ENCODE data around the gene PDHX.

Gene PDHX

GRCh38 chr11:35015621-35016387 lies 99.4 kb downstream of the PDHX start:
- Histone ChIP-seq H3K9me2 (replicated peaks; ENCODE audit: insufficient read depth, low read length) (no peaks in the 10 kb centered on the region), H3F3A (ENCODE audit: insufficient read depth, low read length) (peaks cover 29% of the 10 kb centered on the region), H3K36me3 (replicated peaks; ENCODE audit: insufficient read depth, low read length) (no peaks in the 10 kb centered on the region), H3K4me2 (ENCODE audit: low read depth, low read length) (no peak overlapping the region), H3K79me2 (ENCODE audit: low read length) (no peaks in the 10 kb centered on the region), H2AFZ (ENCODE audit: low read length) (no peak overlapping the region), H4K20me1 (ENCODE audit: insufficient read depth, low read length) (no peaks in the 10 kb centered on the region), H3K9ac (ENCODE audit: low read length) (no peak overlapping the region), H3K27me3 (replicated peaks; ENCODE audit: insufficient read depth, low read length) (no peaks in the 10 kb centered on the region), H3K9me3 (replicated peaks; ENCODE audit: insufficient read depth, low read length) (no peaks in the 10 kb centered on the region), H3K4me1 (ENCODE audit: low read length) (peaks cover 26% of the 10 kb centered on the region), H3K27ac (ENCODE audit: low read length) (no peak overlapping the region), H3K4me3 (ENCODE audit: low read length) (no peak overlapping the region)
- no peak for TF ChIP-seq EZH2 (optimal IDR thresholded peaks at IDR 0.05; ENCODE audit: low read depth, low read length)
- TF ChIP-seq EZH2phosphoT487 (IDR thresholded peaks at IDR 0.05; ENCODE audit: low read length) = no peak
- no peak for TF ChIP-seq CTCF (IDR thresholded peaks at IDR 0.05; ENCODE audit: low read length)
- DNase-seq = no peak

- H3K9me2 ChIP-seq (replicated peaks; ENCODE audit: insufficient read depth, low read length) = no peaks in the 10 kb centered on the region
- no peaks in the 10 kb centered on the region for H3K36me3 ChIP-seq (replicated peaks; ENCODE audit: insufficient read depth, low read length)
- peaks cover 23% of the 10 kb centered on the region for H3K4me1 ChIP-seq (ENCODE audit: low read length)
- H3K79me2 ChIP-seq (ENCODE audit: low read length) = no peaks in the 10 kb centered on the region
- H3K27me3 ChIP-seq (replicated peaks; ENCODE audit: insufficient read depth, low read length) = no peaks in the 10 kb centered on the region
- H3K4me3 ChIP-seq (ENCODE audit: low read length) = no peak overlapping the region
- no peaks in the 10 kb centered on the region for H3K9me3 ChIP-seq (replicated peaks; ENCODE audit: insufficient read depth, low read length)
- peaks cover 29% of the 10 kb centered on the region for H3F3A ChIP-seq (ENCODE audit: insufficient read depth, low read length)
- H3K4me2 ChIP-seq (ENCODE audit: low read depth, low read length) = no peak overlapping the region
- TF ChIP-seq EZH2phosphoT487 (IDR thresholded peaks at IDR 0.05; ENCODE audit: low read length) = no peak
- TF ChIP-seq CTCF (IDR thresholded peaks at IDR 0.05; ENCODE audit: low read length) = no peak
- TF ChIP-seq EZH2 (optimal IDR thresholded peaks at IDR 0.05; ENCODE audit: low read depth, low read length) = no peak
- no peaks in the 10 kb centered on the region for H4K20me1 ChIP-seq (ENCODE audit: insufficient read depth, low read length)
- DNase-seq = no peak
- no peak overlapping the region for H3K27ac ChIP-seq (ENCODE audit: low read length)
- no peak overlapping the region for H3K9ac ChIP-seq (ENCODE audit: low read length)
- H2AFZ ChIP-seq (ENCODE audit: low read length) = no peak overlapping the region
Measured at GRCh38 chr11:35016916-35017315, 100.5 kb downstream of the PDHX start.

GRCh38 chr11:35017528-35018342 lies 101.3 kb downstream of the PDHX start:
- Histone ChIP-seq H3K79me2 (ENCODE audit: low read length) (no peaks in the 10 kb centered on the region), H3K4me3 (ENCODE audit: low read length) (no peak overlapping the region), H3K27ac (ENCODE audit: low read length) (no peak overlapping the region), H3K9me3 (replicated peaks; ENCODE audit: insufficient read depth, low read length) (no peaks in the 10 kb centered on the region), H4K20me1 (ENCODE audit: insufficient read depth, low read length) (no peaks in the 10 kb centered on the region), H3K36me3 (replicated peaks; ENCODE audit: insufficient read depth, low read length) (no peaks in the 10 kb centered on the region), H3K27me3 (replicated peaks; ENCODE audit: insufficient read depth, low read length) (no peaks in the 10 kb centered on the region), H3K4me2 (ENCODE audit: low read depth, low read length) (no peak overlapping the region), H3F3A (ENCODE audit: insufficient read depth, low read length) (peaks cover 21% of the 10 kb centered on the region), H3K9ac (ENCODE audit: low read length) (no peak overlapping the region), H2AFZ (ENCODE audit: low read length) (no peak overlapping the region), H3K4me1 (ENCODE audit: low read length) (peaks cover 17% of the 10 kb centered on the region), H3K9me2 (replicated peaks; ENCODE audit: insufficient read depth, low read length) (no peaks in the 10 kb centered on the region)
- no peak for DNase-seq
- TF ChIP-seq EZH2 (optimal IDR thresholded peaks at IDR 0.05; ENCODE audit: low read depth, low read length) = no peak
- TF ChIP-seq EZH2phosphoT487 (IDR thresholded peaks at IDR 0.05; ENCODE audit: low read length) = no peak
- TF ChIP-seq CTCF (IDR thresholded peaks at IDR 0.05; ENCODE audit: low read length) = no peak
